ENCODE results near the gene FURIN. TPM values are rescaled to one million over a fixed set of nuclear protein-coding genes. Genes with fewer than 3 reads are reported as not detected.
"Not testable (repeated sequence)": the region's sequence is repeated elsewhere in the genome, so short reads cannot be mapped to it uniquely, and the experiment has no call there.

FURIN gene
- total and polyA plus RNA-seq, 2 of the 8 experiments (the other 6 are each of a cell fraction or from before 2014, with no cell fraction given) = 15.8 to 32.1 TPM

DNA sequence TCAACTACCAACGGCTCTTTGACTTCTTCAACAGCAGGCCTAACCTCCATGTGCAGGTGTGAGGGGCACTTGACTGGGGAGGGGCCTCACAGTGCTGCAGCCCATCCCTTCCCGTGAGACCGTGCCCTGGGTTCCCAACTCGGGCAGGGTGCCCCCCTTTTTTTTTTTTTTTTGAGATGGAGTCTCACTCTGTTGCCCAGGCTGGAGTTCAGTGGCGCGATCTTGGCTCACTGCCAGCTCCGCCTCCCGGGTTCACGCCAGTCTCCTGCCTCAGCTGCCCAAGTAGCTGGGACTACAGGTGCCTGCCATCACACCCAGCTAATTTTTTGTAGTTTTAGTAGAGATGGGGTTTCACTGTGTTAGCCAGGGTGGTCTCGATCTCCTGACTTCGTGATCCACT lies 41.1 kb downstream of the FURIN start:
- H3K4me3 ChIP-seq (ENCODE audit: extremely low read depth in 1 of 4, insufficient read depth in 2 of 4, low read depth in 3 of 4, low read length in 4 of 4); H2BK120ac ChIP-seq (replicated peaks; ENCODE audit: low read depth, low read length); H3K36me3 ChIP-seq (ENCODE audit: control insufficient read depth in 2 of 4, insufficient read depth in 4 of 4, low read length in 3 of 4); H3K23ac ChIP-seq (ENCODE audit: insufficient read length); H3K4me1 ChIP-seq (replicated peaks in 1 of 4; ENCODE audit: control insufficient read depth in 3 of 4, insufficient read depth in 4 of 4, low read length in 3 of 4); H3K23me2 ChIP-seq (ENCODE audit: low read depth, low read length); H3K79me1 ChIP-seq (ENCODE audit: low read depth, low read length); H4K91ac ChIP-seq (replicated peaks; ENCODE audit: insufficient read length, low read length); H3K9me3 ChIP-seq (ENCODE audit: insufficient read depth in 2 of 2, low read depth in 1 of 2, low read length in 1 of 2); H3K56ac ChIP-seq (replicated peaks; ENCODE audit: insufficient read length, low read depth, low read length); H2BK12ac ChIP-seq (ENCODE audit: low read depth, low read length); H3K79me2 ChIP-seq (ENCODE audit: control insufficient read depth in 1 of 2, insufficient read depth in 2 of 2, low read length in 2 of 2); FAIRE-seq; H2BK15ac ChIP-seq (ENCODE audit: low read length); H2AK5ac ChIP-seq (ENCODE audit: low read depth, low read length); H2AFZ ChIP-seq (ENCODE audit: low read length); H4K5ac ChIP-seq (ENCODE audit: insufficient read length, low read depth, low read length); H3K27me3 ChIP-seq (replicated peaks in 1 of 4; ENCODE audit: control insufficient read depth in 3 of 4, extremely low read depth in 1 of 4, insufficient read depth in 3 of 4, low read length in 3 of 4); H2BK20ac ChIP-seq (ENCODE audit: low read length); H2BK5ac ChIP-seq (ENCODE audit: low read depth, low read length); POLR2A ChIA-PET (ENCODE audit: partially characterized antibody); H3K18ac ChIP-seq (ENCODE audit: extremely low read depth, low read length); H3K9ac ChIP-seq (replicated peaks in 1 of 4; ENCODE audit: extremely low read depth in 1 of 4, low read depth in 3 of 4, low read length in 3 of 4); H4K20me1 ChIP-seq (replicated peaks in 1 of 2; ENCODE audit: control insufficient read depth in 1 of 2, insufficient read depth in 2 of 2, low read length in 2 of 2); H4K8ac ChIP-seq (ENCODE audit: extremely low read depth, insufficient read depth, low read length); H3K4ac ChIP-seq (replicated peaks; ENCODE audit: insufficient read length, low read depth, low read length); H3K27ac ChIP-seq (ENCODE audit: low read depth, low read length); H3K4me2 ChIP-seq (ENCODE audit: insufficient read depth in 1 of 2, low read depth in 2 of 2, low read length in 2 of 2); H3K14ac ChIP-seq (ENCODE audit: insufficient read length); DNase-seq (ENCODE audit: low read depth in 1 of 2, low spot score in 2 of 2): not testable (repeated sequence)
- CTCF ChIA-PET (ENCODE audit: partially characterized antibody) = interaction anchor here (11.2 kb wide), 1 partner anchor 23 kb away, joined by 187 read pairs; the partner anchor contains the start of genes HDDC3 and UNC45A
- 90% methylated on average over 9 of the region's 11 CpGs; no CpG with 5 or more reads in 1 of the 2 experiments for WGBS, 2 experiments (ENCODE audit: extremely low coverage in 1 of 2, insufficient coverage in 1 of 2, insufficient read length in 1 of 2, insufficient replicate concordance in 2 of 2, low coverage in 1 of 2, low lambda C conversion rate in 2 of 2, missing lambda C conversion rate in 1 of 2)

Data from H1 (cell line).